Stomach smooth muscle (tissue), 2 donors: ENCODE results near the gene DIS3L2.

Experiments used
- H3K27ac ChIP-seq: one replicate; pipeline ENCODE4 v1.7.0; 2013; ENCODE audit warnings: mild to moderate bottlenecking, low read length, inconsistent platforms
- H3K27me3 ChIP-seq, 2 donors: one replicate each; pipeline ENCODE4 v1.7.0; 2013; ENCODE audit warnings: low read length in 2 of 2; ENCODE audit not compliant: insufficient read depth in 2 of 2, control insufficient read depth in 1 of 2
- H3K36me3 ChIP-seq, 2 donors: one replicate each; pipeline ENCODE4 v1.7.0; 2013; ENCODE audit warnings: low read length in 2 of 2; ENCODE audit not compliant: control insufficient read depth in 2 of 2, insufficient read depth in 2 of 2
- H3K4me1 ChIP-seq: one replicate; pipeline ENCODE4 v1.7.0; 2013; ENCODE audit warnings: low read length; ENCODE audit not compliant: control insufficient read depth, insufficient read depth
- H3K4me3 ChIP-seq, 2 donors: one replicate each; pipeline ENCODE4 v1.7.0; 2013; ENCODE audit warnings: low read length in 2 of 2
- H3K9ac ChIP-seq, 2 donors: one replicate each; pipeline ENCODE4 v1.7.0; 2013; ENCODE audit warnings: low read length in 2 of 2, mild to moderate bottlenecking in 1 of 2
- H3K9me3 ChIP-seq, 2 donors: one replicate each; pipeline ENCODE4 v1.7.0; 2013; ENCODE audit warnings: low read length in 2 of 2; ENCODE audit not compliant: control insufficient read depth in 2 of 2
- donor health status: healthy.
- donor health status: Pancreatic carcinoma.

Gene DIS3L2

GRCh38 chr2:232117413-232117812 is 155.9 kb downstream of the DIS3L2 start:
- no peak overlapping the region for H3K9ac ChIP-seq
- H3K27ac ChIP-seq = no peak overlapping the region
- no peaks in the 10 kb centered on the region for H3K27me3 ChIP-seq
- no peaks in the 10 kb centered on the region for H3K9me3 ChIP-seq
- H3K36me3 ChIP-seq = peaks cover 0 to 4% of the 10 kb centered on the region in 2 donors
- no peaks in the 10 kb centered on the region for H3K4me1 ChIP-seq
- no peak overlapping the region for H3K4me3 ChIP-seq

GRCh38 chr2:232120911-232121310 is 159.4 kb downstream of the DIS3L2 start:
- H3K9ac ChIP-seq = no peak overlapping the region
- H3K4me3 ChIP-seq = no peak overlapping the region
- H3K27me3 ChIP-seq = no peaks in the 10 kb centered on the region
- H3K9me3 ChIP-seq = no peaks in the 10 kb centered on the region
- H3K36me3 ChIP-seq = peaks cover 0 to 4% of the 10 kb centered on the region in 2 donors
- no peaks in the 10 kb centered on the region for H3K4me1 ChIP-seq
- no peak overlapping the region for H3K27ac ChIP-seq

- Histone ChIP-seq H3K4me1 (no peaks in the 10 kb centered on the region), H3K9ac (no peak overlapping the region), H3K36me3 (peaks cover 0 to 4% of the 10 kb centered on the region in 2 donors), H3K27ac (no peak overlapping the region), H3K9me3 (no peaks in the 10 kb centered on the region), H3K4me3 (no peak overlapping the region), H3K27me3 (no peaks in the 10 kb centered on the region)
Measured at GRCh38 chr2:232124309-232124708, 162.8 kb downstream of the DIS3L2 start.

GRCh38 chr2:232126301-232127099 is 165.0 kb downstream of the DIS3L2 start:
- Histone ChIP-seq H3K4me1 (no peaks in the 10 kb centered on the region), H3K27me3 (no peaks in the 10 kb centered on the region), H3K36me3 (peaks cover 0 to 2% of the 10 kb centered on the region in 2 donors), H3K27ac (no peak overlapping the region), H3K4me3 (no peak overlapping the region), H3K9me3 (no peaks in the 10 kb centered on the region), H3K9ac (no peak overlapping the region)

- H3K9ac ChIP-seq = no peak overlapping the region
- no peaks in the 10 kb centered on the region for H3K4me1 ChIP-seq
- no peak overlapping the region for H3K4me3 ChIP-seq
- H3K27ac ChIP-seq = no peak overlapping the region
- H3K27me3 ChIP-seq = no peaks in the 10 kb centered on the region
- peaks cover 5 to 12% of the 10 kb centered on the region in 2 donors for H3K36me3 ChIP-seq
- H3K9me3 ChIP-seq = no peaks in the 10 kb centered on the region
Measured at GRCh38 chr2:232129483-232129882, 168.0 kb downstream of the DIS3L2 start.

- Histone ChIP-seq H3K27ac (no peak overlapping the region), H3K36me3 (peaks cover 5 to 12% of the 10 kb centered on the region in 2 donors), H3K9ac (no peak overlapping the region), H3K27me3 (no peaks in the 10 kb centered on the region), H3K4me3 (no peak overlapping the region), H3K9me3 (no peaks in the 10 kb centered on the region), H3K4me1 (no peaks in the 10 kb centered on the region)
Measured at GRCh38 chr2:232132181-232132580, 170.7 kb downstream of the DIS3L2 start.

GRCh38 chr2:232133078-232133477 is 171.6 kb downstream of the DIS3L2 start:
- no peak overlapping the region for H3K4me3 ChIP-seq
- peaks cover 5 to 12% of the 10 kb centered on the region in 2 donors for H3K36me3 ChIP-seq
- H3K4me1 ChIP-seq = no peaks in the 10 kb centered on the region
- H3K9me3 ChIP-seq = no peaks in the 10 kb centered on the region
- no peaks in the 10 kb centered on the region for H3K27me3 ChIP-seq
- no peak overlapping the region for H3K9ac ChIP-seq
- no peak overlapping the region for H3K27ac ChIP-seq

GRCh38 chr2:232134939-232135338 is 173.4 kb downstream of the DIS3L2 start:
- no peaks in the 10 kb centered on the region for H3K9me3 ChIP-seq
- H3K27ac ChIP-seq = no peak overlapping the region
- no peaks in the 10 kb centered on the region for H3K4me1 ChIP-seq
- H3K27me3 ChIP-seq = no peaks in the 10 kb centered on the region
- H3K4me3 ChIP-seq = no peak overlapping the region
- H3K9ac ChIP-seq = no peak overlapping the region
- H3K36me3 ChIP-seq = peaks cover 5 to 12% of the 10 kb centered on the region in 2 donors

GRCh38 chr2:232137356-232138147 is 176.0 kb downstream of the DIS3L2 start:
- no peaks in the 10 kb centered on the region for H3K4me1 ChIP-seq
- no peaks in the 10 kb centered on the region for H3K9me3 ChIP-seq
- H3K4me3 ChIP-seq = no peak overlapping the region
- no peak overlapping the region for H3K27ac ChIP-seq
- peaks cover under 1 to 7% of the 10 kb centered on the region in 2 donors for H3K36me3 ChIP-seq
- no peak overlapping the region for H3K9ac ChIP-seq
- no peaks in the 10 kb centered on the region for H3K27me3 ChIP-seq

GRCh38 chr2:232138441-232138840 is 176.9 kb downstream of the DIS3L2 start:
- H3K4me3 ChIP-seq = no peak overlapping the region
- no peaks in the 10 kb centered on the region for H3K4me1 ChIP-seq
- no peak overlapping the region for H3K9ac ChIP-seq
- H3K27me3 ChIP-seq = no peaks in the 10 kb centered on the region
- no peaks in the 10 kb centered on the region for H3K9me3 ChIP-seq
- no peak overlapping the region for H3K27ac ChIP-seq
- no peaks in the 10 kb centered on the region for H3K36me3 ChIP-seq

GRCh38 chr2:232139171-232139594 is 177.7 kb downstream of the DIS3L2 start:
- no peak overlapping the region for H3K9ac ChIP-seq

More at GRCh38 chr2:232139171-232139594, 177.7 kb downstream of the DIS3L2 start:
- Histone ChIP-seq H3K4me1 (no peaks in the 10 kb centered on the region), H3K27me3 (no peaks in the 10 kb centered on the region), H3K27ac (no peak overlapping the region), H3K4me3 (no peak overlapping the region), H3K9me3 (no peaks in the 10 kb centered on the region), H3K36me3 (no peaks in the 10 kb centered on the region)
